Peyer's patch (tissue), 4 donors: Measurements from ENCODE around the gene NUP214. TPM values are rescaled to one million over a fixed set of nuclear protein-coding genes. Genes with fewer than 3 reads are reported as not detected.

Experiments
- small RNA-seq, 2 donors: library from RNA; depleted of rRNA; stranded (forward); fragments of <200 nt; gene quantifications; one replicate each; pipeline ENCODE3, GENCODE V24; 2016
- total RNA-seq, 4 donors: library from RNA; depleted of rRNA; stranded (reverse); fragments of >200 nt; gene quantifications; one replicate each; pipeline ENCODE4 v1.1.0, GENCODE V29; 2016

Gene NUP214
- total RNA-seq, 4 donors from 2014 or later: 48.2 to 159 (median 88.2) TPM

Small RNA genes within 50 kb of the gene (small RNA-seq; reads per million reads assigned to genes)
- gene RNU6-881P: 0 reads per million in 2 donors

Other genes with a start within 250 kb of the NUP214 start
- gene QRFP, start 228.8 kb upstream of the NUP214 start, total RNA-seq: not detected
- gene FIBCD1, start 186.3 kb upstream of the NUP214 start, total RNA-seq: 1 to 10 TPM in 1 of 4 donors, not detected in 3; 3.3 TPM
- gene LAMC3, start 116.4 kb upstream of the NUP214 start, total RNA-seq: 1 to 10 TPM in 3 of 4 donors, not detected in 1; 1.6 to 4.1 (median 3.9) TPM
- gene AIF1L, start 29.1 kb upstream of the NUP214 start, total RNA-seq: 10 to 100 TPM in 1 of 4 donors, 1 to 10 TPM in 3; 1.5 to 10.7 (median 2.8) TPM
- 1 to 10 TPM in 3 of 4 donors, under 1 TPM in 1; 0.95 to 8.3 (median 3.3) TPM for gene FAM78A, start 150.9 kb downstream of the NUP214 start, total RNA-seq
- 1 to 10 TPM; 1.3 to 3.3 (median 2.4) TPM for gene PLPP7, start 164.1 kb downstream of the NUP214 start, total RNA-seq